ENCODE measurements around the gene PLEKHM1. TPM values are rescaled to one million over a fixed set of nuclear protein-coding genes. Genes with fewer than 3 reads are reported as not detected.

The PLEKHM1 gene
- total and polyA plus RNA-seq, 11 donors: 11.1 to 48.0 (median 30.4) TPM

DNA sequence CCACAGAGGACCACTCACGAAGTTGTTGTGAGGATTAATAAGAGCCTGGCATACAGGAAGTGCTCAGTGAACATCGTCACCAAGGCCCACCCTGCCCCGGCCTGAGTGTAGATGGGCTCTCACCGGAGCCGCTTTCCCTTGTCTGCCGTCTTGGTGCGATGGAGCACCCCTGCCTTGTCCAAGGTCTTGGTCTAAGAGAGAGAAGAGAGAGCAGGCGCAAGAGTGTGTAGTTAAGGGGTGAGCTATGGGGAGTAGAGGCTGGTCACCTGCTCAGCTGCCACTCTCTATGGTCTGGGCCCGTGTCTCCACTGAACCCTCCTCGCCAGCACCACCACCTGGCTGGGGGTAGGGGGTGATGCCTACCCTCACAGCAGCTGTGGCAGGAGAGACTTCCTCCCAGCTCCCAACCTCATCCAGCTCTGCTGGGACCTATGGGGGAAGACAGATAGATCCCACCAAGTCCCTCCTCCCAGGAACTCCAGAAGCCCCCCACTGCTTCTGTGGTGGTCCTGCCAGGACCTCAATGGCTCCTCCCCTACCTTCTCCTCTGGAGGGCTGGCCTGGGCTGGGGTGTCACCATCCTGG, 86.5 kb downstream of the PLEKHM1 start:
- TF ChIP-seq, protein P1, sequence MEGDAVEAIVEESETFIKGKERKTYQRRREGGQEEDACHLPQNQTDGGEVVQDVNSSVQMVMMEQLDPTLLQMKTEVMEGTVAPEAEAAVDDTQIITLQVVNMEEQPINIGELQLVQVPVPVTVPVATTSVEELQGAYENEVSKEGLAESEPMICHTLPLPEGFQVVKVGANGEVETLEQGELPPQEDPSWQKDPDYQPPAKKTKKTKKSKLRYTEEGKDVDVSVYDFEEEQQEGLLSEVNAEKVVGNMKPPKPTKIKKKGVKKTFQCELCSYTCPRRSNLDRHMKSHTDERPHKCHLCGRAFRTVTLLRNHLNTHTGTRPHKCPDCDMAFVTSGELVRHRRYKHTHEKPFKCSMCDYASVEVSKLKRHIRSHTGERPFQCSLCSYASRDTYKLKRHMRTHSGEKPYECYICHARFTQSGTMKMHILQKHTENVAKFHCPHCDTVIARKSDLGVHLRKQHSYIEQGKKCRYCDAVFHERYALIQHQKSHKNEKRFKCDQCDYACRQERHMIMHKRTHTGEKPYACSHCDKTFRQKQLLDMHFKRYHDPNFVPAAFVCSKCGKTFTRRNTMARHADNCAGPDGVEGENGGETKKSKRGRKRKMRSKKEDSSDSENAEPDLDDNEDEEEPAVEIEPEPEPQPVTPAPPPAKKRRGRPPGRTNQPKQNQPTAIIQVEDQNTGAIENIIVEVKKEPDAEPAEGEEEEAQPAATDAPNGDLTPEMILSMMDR (IDR thresholded peaks at IDR 0.05): no peak
- TF ChIP-seq POLR2A (IDR thresholded peaks at IDR 0.05): no peak
- no peak for ATAC-seq
- Histone ChIP-seq H3K9me3 (no peaks in the 10 kb centered on the region), H3K4me1 (peaks cover 0 to 40% (median 19%) of the 10 kb centered on the region in 12 donors), H3K27me3 (no peaks in the 10 kb centered on the region), H3K27ac (no peak overlapping the region), H3K4me3 (no peak overlapping the region), H3K36me3 (peaks cover 0 to 74% (median 54%) of the 10 kb centered on the region in 9 donors)
- DNase-seq: peak in 1 of 5 donors; percentile 15
- 92 to 96% (median 95%) methylated on average over 10 of the region's 10 CpGs for WGBS, 4 donors
- intact Hi-C loops (cut with DNase I): no loop called here

DNA sequence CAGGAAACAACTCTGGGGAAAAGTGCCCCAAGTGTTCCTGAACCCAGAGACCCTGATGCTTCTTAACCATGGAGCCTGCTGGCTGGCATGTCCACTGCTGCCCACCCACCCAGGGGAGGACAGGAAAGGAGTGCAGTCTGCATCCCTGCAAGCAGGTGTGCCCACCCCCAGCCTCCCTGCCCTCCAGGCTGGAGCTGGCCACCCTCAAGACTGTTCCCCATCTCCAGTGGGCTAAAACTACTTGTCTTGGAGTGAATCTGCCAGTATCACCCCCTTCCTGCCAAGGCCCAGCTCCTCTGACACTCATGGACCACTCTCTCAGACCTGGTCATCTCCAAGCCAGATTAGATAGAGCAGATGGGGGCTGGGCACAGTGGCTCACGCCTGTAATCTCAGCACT, 87.6 kb downstream of the PLEKHM1 start:
- Histone ChIP-seq H3K27ac (no peak overlapping the region), H3K4me1 (peaks cover 0 to 33% (median 9%) of the 10 kb centered on the region in 12 donors), H3K27me3 (no peaks in the 10 kb centered on the region), H3K9me3 (no peaks in the 10 kb centered on the region), H3K36me3 (peaks cover 0 to 85% (median 54%) of the 10 kb centered on the region in 9 donors), H3K4me3 (no peak overlapping the region)
- DNase-seq: peak in 1 of 5 donors; percentile 10
- no peak for ATAC-seq
- intact Hi-C loops (cut with DNase I): no loop called here
- WGBS, 4 donors: 75 to 89% (median 83%) methylated on average over 1 of the region's 1 CpG
- TF ChIP-seq POLR2A (IDR thresholded peaks at IDR 0.05): no peak
- TF ChIP-seq, protein P1 (IDR thresholded peaks at IDR 0.05): no peak

DNA sequence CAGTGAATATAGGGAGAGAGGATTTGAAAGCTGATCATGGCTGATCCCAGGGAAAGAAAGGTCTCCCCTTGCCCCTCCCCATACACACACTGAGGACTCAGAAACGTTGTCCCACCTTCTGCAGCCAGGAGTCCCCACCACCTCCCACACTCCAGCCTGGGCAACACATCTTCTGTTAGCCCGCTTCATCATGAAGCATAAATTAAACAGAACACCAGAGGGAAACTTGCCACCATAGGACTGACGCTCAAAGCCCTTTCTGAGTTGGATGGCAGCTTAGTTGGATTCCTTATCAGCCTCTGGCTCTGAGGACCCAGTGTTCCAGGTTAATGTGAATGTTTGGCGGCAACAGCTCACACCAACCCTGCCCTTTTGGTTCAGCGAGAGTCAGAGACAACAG, 91.7 kb downstream of the PLEKHM1 start:
- WGBS, 4 donors: 40 to 55% (median 53%) methylated on average over 5 of the region's 5 CpGs
- H3K4me3 ChIP-seq: no peak overlapping the region
- H3K4me1 ChIP-seq: peaks cover 0 to 19% (median 4%) of the 10 kb centered on the region in 12 donors
- TF ChIP-seq, protein P1 (IDR thresholded peaks at IDR 0.05): peak in 5 of 12 donors; percentile 11 to 39 (median 13)
- TF ChIP-seq POLR2A (IDR thresholded peaks at IDR 0.05): no peak
- no peaks in the 10 kb centered on the region for H3K27me3 ChIP-seq
- H3K9me3 ChIP-seq: no peaks in the 10 kb centered on the region
- ATAC-seq (peak; percentile 54 to 87 (median 68)), DNase-seq (peak in 1 of 5 donors; percentile 54)
- peak overlapping the region in 5 of 12 donors; percentile 8 to 58 (median 38) for H3K27ac ChIP-seq
- intact Hi-C loops (cut with DNase I): loop anchor here in 5 of 10 donors (2.0 to 10.0 kb wide), 4 partner anchors 26 to 436 kb away; partner anchors contain the start of genes ACBD4 (in 1 of the 5) and PLCD3 (in 1 of the 5)
- H3K36me3 ChIP-seq: peaks cover 0 to 100% (median 57%) of the 10 kb centered on the region in 9 donors

DNA sequence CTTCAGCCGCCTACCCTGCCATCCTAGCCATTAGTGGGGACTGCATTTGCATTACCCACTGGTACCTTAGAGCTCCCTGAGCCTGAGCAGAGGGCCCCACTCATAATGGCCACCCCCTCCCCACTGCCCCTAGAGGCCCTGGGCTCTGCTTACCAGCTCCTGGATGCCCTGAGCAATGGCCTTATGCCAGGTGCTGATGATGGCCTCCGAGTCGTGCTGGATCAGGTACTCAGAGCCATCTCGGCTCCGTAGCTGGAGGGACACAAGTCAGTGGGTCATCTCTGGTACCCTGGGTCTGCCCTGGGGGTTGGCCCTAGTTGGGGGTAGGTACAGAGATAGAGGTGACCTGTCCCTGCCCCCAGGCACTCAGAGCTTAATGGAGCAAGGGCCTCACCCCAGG, 92.7 kb downstream of the PLEKHM1 start:
- Histone ChIP-seq H3K36me3 (peaks cover 0 to 93% (median 47%) of the 10 kb centered on the region in 9 donors), H3K9me3 (no peaks in the 10 kb centered on the region), H3K27me3 (no peaks in the 10 kb centered on the region), H3K27ac (peak overlapping the region in 1 of 12 donors; percentile 14), H3K4me3 (no peak overlapping the region), H3K4me1 (peaks cover 0 to 19% (median 4%) of the 10 kb centered on the region in 12 donors)
- intact Hi-C loops (cut with DNase I): loop anchor here in 5 of 10 donors (2.0 to 10.0 kb wide), 4 partner anchors 27 to 437 kb away; partner anchors contain the start of genes ACBD4 (in 1 of the 5) and PLCD3 (in 1 of the 5)
- DNase-seq (no peak), ATAC-seq (no peak)
- TF ChIP-seq, protein P1 (IDR thresholded peaks at IDR 0.05): no peak
- no peak for TF ChIP-seq POLR2A (IDR thresholded peaks at IDR 0.05)
- 71 to 84% (median 81%) methylated on average over 3 to 5 of the region's 5 CpGs for WGBS, 4 donors

Data from heart left ventricle (tissue), 16 donors.